GM12878 (cell line): Measurements from ENCODE around the gene DCST1. TPM values are rescaled to one million over a fixed set of nuclear protein-coding genes. Genes with fewer than 3 reads are reported as not detected.

Experiments used
- ATAC-seq: fragments of 200-7000 bp; cut with Tn5 transposase; 3 replicates; pipeline ENCODE4 v1.9.1; 2020; ENCODE audit warnings: mild to moderate bottlenecking, moderate library complexity
- BruUV-seq: library from RNA; stranded (reverse); fragments of 400-500 nt; replicated peaks from 2 replicates; lab custom pipeline; 2021; lab: Mats Ljungman, UMichigan
- CTCF ChIA-PET: fragments of 300-600 bp; sonication (Branson Sonifier 250); formaldehyde crosslinking; extraction: SDS; loops from one replicate; lab custom pipeline; 2021; ENCODE audit warnings: inconsistent platforms; lab: Yijun Ruan, JAX
- POLR2A ChIA-PET: fragments of 350-600 bp; formaldehyde crosslinking; extraction: SDS; loops from one replicate; lab custom pipeline; 2021; ENCODE audit warnings: inconsistent platforms; lab: Charles Lee
- RAD21 ChIA-PET: fragments of 300-600 bp; sonication (Branson Sonifier 250); formaldehyde crosslinking; loops from one replicate; lab custom pipeline; 2023; ENCODE audit warnings: antibody characterized with exemption; ENCODE audit not compliant: unreplicated experiment; lab: Charles Lee
- SMC1A ChIA-PET: fragments of 300-600 bp; sonication (Branson Sonifier 250); formaldehyde crosslinking; loops from one replicate; lab custom pipeline; 2023; ENCODE audit not compliant: unreplicated experiment, uncharacterized antibody; lab: Charles Lee
- DNase-seq: peaks from one replicate; pipeline ENCODE4 v3.0.0-alpha.2; 2011; ENCODE audit warnings: low read depth, low spot score
- FAIRE-seq: peaks from 3 replicates; lab custom pipeline; 2011; peaks lifted over from hg19 to GRCh38; lab: Jason Lieb, UNC
- H2AFZ ChIP-seq: 2 replicates; pipeline ENCODE4 v1.6.0; 2011; ENCODE audit warnings: low read depth, low read length, control low read depth; ENCODE audit not compliant: control insufficient read depth
- H3K27ac ChIP-seq: 2 replicates; pipeline ENCODE4 v1.5.1; 2011; ENCODE audit warnings: control low read depth; ENCODE audit not compliant: control insufficient read depth, insufficient read depth
- H3K27me3 ChIP-seq, 2 experiments: replicated peaks in 1 of 2; 2 replicates each; pipeline versions ENCODE4 v1.6.0 to v1.6.1; 2011; ENCODE audit warnings: low read length in 1 of 2; ENCODE audit not compliant: control insufficient read depth in 2 of 2, insufficient read depth in 2 of 2
- H3K36me3 ChIP-seq, 2 experiments: 2 replicates each; pipeline ENCODE4 v1.5.1; 2011; ENCODE audit warnings: low read length in 1 of 2; ENCODE audit not compliant: control insufficient read depth in 2 of 2, insufficient read depth in 2 of 2
- H3K4me1 ChIP-seq: 2 replicates; pipeline ENCODE4 v1.6.1; 2011; ENCODE audit warnings: mild to moderate bottlenecking, low read length, moderate library complexity, mixed read lengths; ENCODE audit not compliant: control insufficient read depth, insufficient read depth
- H3K4me2 ChIP-seq: 2 replicates; pipeline ENCODE4 v1.6.0; 2011; ENCODE audit warnings: control low read depth; ENCODE audit not compliant: control insufficient read depth, insufficient read depth
- H3K4me3 ChIP-seq: fragments of 200-600 bp; sonication (generic); 2 replicates; pipeline ENCODE4 v1.5.1; 2016
- H3K79me2 ChIP-seq: 2 replicates; pipeline ENCODE4 v1.6.0; 2011; ENCODE audit warnings: low read length; ENCODE audit not compliant: control insufficient read depth, insufficient read depth
- H3K9ac ChIP-seq: 2 replicates; pipeline ENCODE4 v1.8.0; 2011; ENCODE audit warnings: low read length, control low read depth, mixed read lengths; ENCODE audit not compliant: control insufficient read depth, insufficient read depth
- H3K9me3 ChIP-seq: replicated peaks from 3 replicates; pipeline ENCODE4 v1.5.1; 2011; ENCODE audit warnings: mild to moderate bottlenecking, low read length; ENCODE audit not compliant: control insufficient read depth, insufficient read depth
- H4K20me1 ChIP-seq: 2 replicates; pipeline ENCODE4 v1.6.0; 2011; ENCODE audit not compliant: control insufficient read depth, insufficient read depth
- ATF3 ChIP-seq: IDR thresholded peaks from 2 replicates; pipeline ENCODE4 v1.6.1; 2011; ENCODE audit warnings: low read depth, mild to moderate bottlenecking, low read length, moderate library complexity, borderline replicate concordance; ENCODE audit errors: extremely low read depth
- ATF7 ChIP-seq: fragments of 450-650 bp; IDR thresholded peaks from 2 replicates; pipeline ENCODE4 v1.6.1; 2016; ENCODE audit warnings: low read depth, mild to moderate bottlenecking
- BACH1 ChIP-seq: fragments of 450-650 bp; IDR thresholded peaks from 2 replicates; pipeline ENCODE4 v1.6.1; 2017; ENCODE audit warnings: mild to moderate bottlenecking, borderline replicate concordance
- BCL3 ChIP-seq: IDR thresholded peaks from 2 replicates; pipeline ENCODE4 v1.6.1; 2011; ENCODE audit warnings: borderline replicate concordance, low read depth, mild to moderate bottlenecking, moderate library complexity, low read length; ENCODE audit not compliant: insufficient read depth, poor library complexity, severe bottlenecking
- CHD1 ChIP-seq: IDR thresholded peaks from 2 replicates; pipeline ENCODE4 v1.6.1; 2012; ENCODE audit warnings: low read depth, low read length, improper control_type of control experiment
- CREM ChIP-seq: IDR thresholded peaks from 2 replicates; pipeline ENCODE4 v1.6.1; 2014; ENCODE audit warnings: antibody characterized with exemption, low read depth
- ETV6 ChIP-seq, 2 experiments: fragments of 450-650 bp in 1 of 2; IDR thresholded peaks in 1 of 2; conservative IDR thresholded peaks in 1 of 2; 2 replicates each; pipeline ENCODE4 v1.6.1; 2014; ENCODE audit warnings: antibody characterized with exemption in 1 of 2, borderline replicate concordance in 1 of 2, low read depth in 1 of 2, mild to moderate bottlenecking in 1 of 2, moderate library complexity in 1 of 2
- HDGF ChIP-seq: fragments of 450-650 bp; IDR thresholded peaks from 2 replicates; pipeline ENCODE4 v1.6.1; 2016; ENCODE audit warnings: antibody characterized with exemption
- IKZF2 ChIP-seq, 2 experiments: fragments of 450-650 bp; IDR thresholded peaks; 2 replicates each; pipeline ENCODE4 v1.6.1; 2017; ENCODE audit warnings: mild to moderate bottlenecking in 2 of 2, moderate library complexity in 2 of 2
- MAX ChIP-seq: IDR thresholded peaks from 2 replicates; pipeline ENCODE4 v1.6.1; 2012; ENCODE audit warnings: low read depth, low read length, improper control_type of control experiment
- SIN3A ChIP-seq: IDR thresholded peaks from 2 replicates; pipeline ENCODE4 v1.6.1; 2012; ENCODE audit warnings: low read depth, low read length, improper control_type of control experiment
- SKIL ChIP-seq: fragments of 450-650 bp; IDR thresholded peaks from 2 replicates; pipeline ENCODE4 v1.6.1; 2017; ENCODE audit warnings: mild to moderate bottlenecking, low read depth, inconsistent platforms; ENCODE audit not compliant: poor library complexity, severe bottlenecking
- SMARCA5 ChIP-seq: fragments of 450-650 bp; IDR thresholded peaks from 2 replicates; pipeline ENCODE4 v1.6.1; 2017; ENCODE audit warnings: mild to moderate bottlenecking
- SRF ChIP-seq, 2 experiments: IDR thresholded peaks; 2 replicates each; pipeline ENCODE4 v1.6.1; 2011; ENCODE audit warnings: low read depth in 2 of 2, low read length in 2 of 2, mild to moderate bottlenecking in 1 of 2, moderate library complexity in 1 of 2
- SUZ12 ChIP-seq: fragments of 200-600 bp; sonication (generic); IDR thresholded peaks from one replicate; pipeline ENCODE4 v1.6.1; 2018; ENCODE audit warnings: antibody characterized with exemption, mild to moderate bottlenecking; ENCODE audit not compliant: unreplicated experiment
- ZNF217 ChIP-seq: fragments of 450-650 bp; IDR thresholded peaks from 2 replicates; pipeline ENCODE4 v1.6.1; 2017; ENCODE audit warnings: antibody characterized with exemption, mild to moderate bottlenecking
- ZNF24 ChIP-seq: fragments of 450-650 bp; IDR thresholded peaks from 2 replicates; pipeline ENCODE4 v1.6.1; 2017; ENCODE audit warnings: antibody characterized with exemption, mild to moderate bottlenecking
- WGBS: methylation state at CpG from one replicate; pipeline ENCODE4 v1.1.6; 2016; ENCODE audit warnings: low lambda C conversion rate; ENCODE audit not compliant: insufficient replicate concordance, insufficient coverage; ENCODE audit errors: missing lambda C conversion rate; 5-methylcytosine and 5-hydroxymethylcytosine counted together
- in situ Hi-C: fragments of 300-500 bp; cut with MboI; formaldehyde crosslinking; loops from 9 replicates; pipeline ENCODE4 v1.14.3; 2018; ENCODE audit warnings: mixed read lengths
- intact Hi-C: fragments of 100-400 bp; cut with micrococcal nuclease; formaldehyde crosslinking; loops from one replicate; pipeline ENCODE4 v1.14.2; 2022; ENCODE audit not compliant: unreplicated experiment
- polyA plus RNA-seq, 11 experiments: library from polyadenylated mRNA; depleted of rRNA in 4 of 11; unstranded in 6 of 11; stranded (reverse) in 5 of 11; fragments of >200 nt; fragmentation: Nextera tagmentation in 4 of 11; fragmentation: Illumina TruSeq in 1 of 11; extraction: Ambion mirVana in 4 of 11; extraction: Trizol in 1 of 11; gene quantifications; 1 replicate in 1 of 11; 2 replicates in 10 of 11; pipeline versions ENCODE4 v1.2.1 to v1.2.3, GENCODE V29; 2011 to 2016; ENCODE audit warnings: inconsistent platforms in 2 of 11, missing spikeins in 2 of 11, low read depth in 1 of 11
- total RNA-seq, 4 experiments: library from RNA; depleted of rRNA in 3 of 4; stranded (reverse); fragments of >200 nt in 3 of 4; fragmentation: Illumina TruSeq in 1 of 4; extraction: Trizol in 1 of 4; gene quantifications; 2 replicates each; pipeline versions ENCODE4 v1.2.1 to v1.2.3, GENCODE V29; 2013 to 2021

DCST1 gene
- total and polyA plus RNA-seq, 10 of the 15 experiments (the other 5 are each of a cell fraction or from before 2014, with no cell fraction given): not detected

GRCh38 chr1:155017041-155017945 lies 16.3 kb upstream of the DCST1 start (continued):
- TF ChIP-seq SIN3A: peak; percentile 65; the same call in 1 of the 2 replicates
- TF ChIP-seq IKZF2 (IDR thresholded peaks at IDR 0.05): peak; percentile 70 to 77; a peak in 3 of 4 replicates
- TF ChIP-seq BCL3: no peak
- TF ChIP-seq BACH1: peak; percentile 78
- peak; percentile 86 for TF ChIP-seq HDGF
- peak; percentile 37; the same call in 1 of the 2 replicates for TF ChIP-seq ZNF24

GRCh38 chr1:155017946-155018316 lies 15.7 kb upstream of the DCST1 start:
- ATAC-seq (peak; percentile 56), FAIRE-seq (no peak), DNase-seq (no peak)
- BruUV-seq: no TSS peak
- Histone ChIP-seq H3K4me2 (peak overlapping the region; percentile 90), H4K20me1 (no peaks in the 10 kb centered on the region), H3K9ac (peak overlapping the region; percentile 59), H3K79me2 (no peaks in the 10 kb centered on the region; the same call in 1 of the 2 replicates), H3K9me3 (no peaks in the 10 kb centered on the region), H3K27me3 (no peaks in the 10 kb centered on the region; a peak in 1 of 4 replicates), H3K36me3 (peaks cover 0 to 15% of the 10 kb centered on the region in 2 experiments; a peak in 3 of 4 replicates), H2AFZ (peak overlapping the region; percentile 61), H3K4me1 (peaks cover 23% of the 10 kb centered on the region), H3K27ac (peak overlapping the region; percentile 75), H3K4me3 (peak overlapping the region; percentile 65)
- POLR2A ChIA-PET: interaction anchor here (0.7 to 2.8 kb wide), 9 partner anchors 10 to 82 kb away, joined by 3 to 11 read pairs (median 5); partner anchors contain the start of genes FLAD1, PMVK and SHC1
- SMC1A ChIA-PET: interaction anchor here (0.6 to 2.8 kb wide), 11 partner anchors 11 to 620 kb away, joined by 3 to 14 read pairs (median 4); partner anchors contain the start of genes FLAD1, PBXIP1, PYGO2 and SHC1
- 26% methylated on average over 6 of the region's 6 CpGs for WGBS
- in situ Hi-C loops: no loop called here
- CTCF ChIA-PET: interaction anchor here (0.5 to 4.2 kb wide), 29 partner anchors 11 to 599 kb away, joined by 3 to 42 read pairs (median 5); partner anchors contain the start of genes ADAM15, FLAD1, KRTCAP2 and PBXIP1
- intact Hi-C loops: loop anchor here (1.0 to 2.0 kb wide), 3 partner anchors 15 to 43 kb away; partner anchors contain the start of gene ZBTB7B
- RAD21 ChIA-PET: interaction anchor here (0.5 to 3.1 kb wide), 17 partner anchors 8 to 653 kb away, joined by 3 to 14 read pairs (median 4); partner anchors contain the start of genes ADAM15, PBXIP1, SHC1 and ZBTB7B
- TF ChIP-seq SUZ12 (no peak), ZNF217 (no peak), CREM (no peak), ATF3 (no peak), SKIL (no peak), SRF (IDR thresholded peaks at IDR 0.05; ENCODE audit: low read depth in 2 of 2, low read length in 2 of 2) (peak in 1 of 2 experiments; percentile 33; a peak in 1 of 4 replicates), ETV6 (conservative IDR thresholded peaks at IDR 0.05 in 1 of 2, IDR thresholded peaks at IDR 0.05 in 1 of 2; ENCODE audit: borderline replicate concordance in 1 of 2, low read depth in 1 of 2) (no peak), SMARCA5 (no peak), MAX (no peak), ATF7 (no peak; the same call in 1 of the 2 replicates), CHD1 (no peak)
